HepG2 (cell line): ENCODE results near the gene CERS6. TPM values are rescaled to one million over a fixed set of nuclear protein-coding genes. Genes with fewer than 3 reads are reported as not detected.
A peak's percentile ranks its signal among the peaks of the same experiment; 100 is the strongest.

Experiments
- CBX2 ChIP-seq, 2 experiments: fragments of 200-600 bp in 1 of 2; sonication (generic); formaldehyde crosslinking in 1 of 2; IDR thresholded peaks; 2 replicates each; pipeline versions ENCODE4 v1.7.0 to v1.8.1; 2018 to 2022; ENCODE audit warnings: low read depth in 2 of 2, low read length in 1 of 2, mild to moderate bottlenecking in 1 of 2, missing genetic modification reagents in 1 of 2
- EHMT2 ChIP-seq: fragments of 200-600 bp; sonication (generic); IDR thresholded peaks from 2 replicates; pipeline ENCODE4 v1.7.0; 2017; ENCODE audit warnings: antibody characterized with exemption, low read depth, low read length, borderline replicate concordance
- FOXC1 ChIP-seq: sonication (generic); formaldehyde crosslinking; IDR thresholded peaks from 2 replicates; pipeline ENCODE4 v1.8.0; 2022; ENCODE audit warnings: mild to moderate bottlenecking, missing genetic modification reagents, borderline replicate concordance
- GATAD2A ChIP-seq: IDR thresholded peaks from 2 replicates; pipeline ENCODE4 v1.6.1; 2016
- HNRNPL ChIP-seq: fragments of 200-400 bp; formaldehyde crosslinking; IDR thresholded peaks from 2 replicates; pipeline ENCODE4 v1.6.1; 2017; ENCODE audit warnings: mild to moderate bottlenecking, low read depth, low read length
- MED13 ChIP-seq: sonication (generic); formaldehyde crosslinking; IDR thresholded peaks from 2 replicates; pipeline ENCODE4 v1.5.0; 2020; ENCODE audit warnings: missing genetic modification reagents
- MTF2 ChIP-seq: sonication (generic); formaldehyde crosslinking; IDR thresholded peaks from 2 replicates; pipeline ENCODE4 v1.5.0; 2020; ENCODE audit warnings: missing genetic modification reagents, borderline replicate concordance
- NR1H2 ChIP-seq: sonication (generic); formaldehyde crosslinking; IDR thresholded peaks from 2 replicates; pipeline ENCODE4 v1.8.1; 2022; ENCODE audit warnings: low read depth, missing genetic modification reagents, borderline replicate concordance
- RFXAP ChIP-seq: sonication (generic); formaldehyde crosslinking; IDR thresholded peaks from 2 replicates; pipeline ENCODE4 v1.4.0; 2020; ENCODE audit warnings: missing genetic modification reagents, borderline replicate concordance
- ZNF274 ChIP-seq: sonication (generic); formaldehyde crosslinking; IDR thresholded peaks from 2 replicates; pipeline ENCODE4 v1.5.1; 2020; ENCODE audit warnings: mild to moderate bottlenecking, missing genetic modification reagents
- ZNF451 ChIP-seq: sonication (generic); formaldehyde crosslinking; IDR thresholded peaks from 2 replicates; pipeline ENCODE4 v1.5.0; 2020; ENCODE audit warnings: mild to moderate bottlenecking, missing genetic modification reagents
- ZNF614 ChIP-seq: IDR thresholded peaks from 2 replicates; pipeline ENCODE4 v1.6.1; 2018; ENCODE audit warnings: missing biosample characterization, missing genetic modification reagents, inconsistent platforms, borderline replicate concordance
- ZNF616 ChIP-seq: sonication (generic); formaldehyde crosslinking; IDR thresholded peaks from 2 replicates; pipeline ENCODE4 v1.5.0; 2020; ENCODE audit warnings: low read depth, mild to moderate bottlenecking, missing genetic modification reagents
- ZNF660 ChIP-seq: sonication (generic); formaldehyde crosslinking; IDR thresholded peaks from 2 replicates; pipeline ENCODE4 v1.5.1; 2020; ENCODE audit warnings: mild to moderate bottlenecking, low read depth, missing genetic modification reagents, borderline replicate concordance
- polyA plus RNA-seq, 8 experiments: library from polyadenylated mRNA; depleted of rRNA in 3 of 8; stranded (reverse) in 7 of 8; unstranded in 1 of 8; fragments of >200 nt; fragmentation: Illumina TruSeq in 4 of 8; extraction: Trizol in 4 of 8; gene quantifications; 2 replicates each; pipeline versions ENCODE4 v1.2.1 to v1.2.3, GENCODE V29; 2011 to 2016; ENCODE audit warnings: low read depth in 4 of 8, missing spikeins in 1 of 8, mixed read lengths in 1 of 8; ENCODE audit not compliant: insufficient read depth in 1 of 8
- total RNA-seq, 5 experiments: library from RNA; depleted of rRNA; stranded (reverse); fragments of >200 nt; fragmentation: Illumina TruSeq; extraction: Trizol; gene quantifications; 2 replicates each; pipeline ENCODE4 v1.2.3, GENCODE V29; 2016; ENCODE audit warnings: low read depth in 1 of 5
- TF ChIP-seq, protein P1 (sequence below): sonication (generic); formaldehyde crosslinking; IDR thresholded peaks from 2 replicates; pipeline ENCODE4 v1.4.0; 2020; ENCODE audit warnings: missing genetic modification reagents
- TF ChIP-seq, protein P2 (sequence below): sonication (generic); formaldehyde crosslinking; IDR thresholded peaks from 2 replicates; pipeline ENCODE4 v1.4.0; 2020; ENCODE audit warnings: missing genetic modification reagents
- TF ChIP-seq, protein P3 (sequence below): IDR thresholded peaks from 2 replicates; pipeline ENCODE4 v1.6.1; 2016; ENCODE audit warnings: low read depth
- TF ChIP-seq, protein P4 (sequence below): sonication (generic); formaldehyde crosslinking; IDR thresholded peaks from 2 replicates; pipeline ENCODE4 v1.5.0; 2020; ENCODE audit warnings: mild to moderate bottlenecking, missing genetic modification reagents
- TF ChIP-seq, protein P5 (sequence below): sonication (generic); formaldehyde crosslinking; IDR thresholded peaks from 2 replicates; pipeline ENCODE4 v1.4.0; 2020; ENCODE audit warnings: missing genetic modification reagents

Gene CERS6
- total and polyA plus RNA-seq, 2 of the 13 experiments (the other 11 are each of a cell fraction or from before 2014, with no cell fraction given), result 10.1 to 20.3 TPM

DNA sequence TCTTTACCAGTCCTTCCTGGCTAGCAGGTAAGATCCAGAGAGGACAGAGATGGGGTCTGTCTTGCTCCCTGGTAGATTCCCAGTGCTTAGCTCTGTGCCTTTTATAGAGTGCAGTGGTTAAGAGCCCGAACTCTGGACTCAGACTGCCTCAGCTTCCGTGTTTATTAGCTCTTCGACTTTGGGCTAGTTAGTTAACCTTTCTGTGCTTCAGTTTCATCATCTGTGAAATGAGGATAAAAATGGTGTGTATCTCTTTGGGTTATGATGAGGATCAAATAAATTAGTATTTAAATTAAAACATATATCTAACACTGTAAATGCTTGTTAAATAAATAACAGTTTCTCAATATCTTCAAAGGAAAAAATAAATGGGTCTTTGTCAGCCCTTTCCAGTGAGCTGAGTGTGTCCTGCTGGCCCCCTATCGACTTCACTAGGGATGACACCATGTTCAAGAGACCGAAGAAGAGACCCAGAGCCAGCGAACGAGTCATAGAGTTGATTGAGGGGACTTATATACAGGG, 38.2 kb downstream of the CERS6 start (continued):
- TF ChIP-seq, protein P1, sequence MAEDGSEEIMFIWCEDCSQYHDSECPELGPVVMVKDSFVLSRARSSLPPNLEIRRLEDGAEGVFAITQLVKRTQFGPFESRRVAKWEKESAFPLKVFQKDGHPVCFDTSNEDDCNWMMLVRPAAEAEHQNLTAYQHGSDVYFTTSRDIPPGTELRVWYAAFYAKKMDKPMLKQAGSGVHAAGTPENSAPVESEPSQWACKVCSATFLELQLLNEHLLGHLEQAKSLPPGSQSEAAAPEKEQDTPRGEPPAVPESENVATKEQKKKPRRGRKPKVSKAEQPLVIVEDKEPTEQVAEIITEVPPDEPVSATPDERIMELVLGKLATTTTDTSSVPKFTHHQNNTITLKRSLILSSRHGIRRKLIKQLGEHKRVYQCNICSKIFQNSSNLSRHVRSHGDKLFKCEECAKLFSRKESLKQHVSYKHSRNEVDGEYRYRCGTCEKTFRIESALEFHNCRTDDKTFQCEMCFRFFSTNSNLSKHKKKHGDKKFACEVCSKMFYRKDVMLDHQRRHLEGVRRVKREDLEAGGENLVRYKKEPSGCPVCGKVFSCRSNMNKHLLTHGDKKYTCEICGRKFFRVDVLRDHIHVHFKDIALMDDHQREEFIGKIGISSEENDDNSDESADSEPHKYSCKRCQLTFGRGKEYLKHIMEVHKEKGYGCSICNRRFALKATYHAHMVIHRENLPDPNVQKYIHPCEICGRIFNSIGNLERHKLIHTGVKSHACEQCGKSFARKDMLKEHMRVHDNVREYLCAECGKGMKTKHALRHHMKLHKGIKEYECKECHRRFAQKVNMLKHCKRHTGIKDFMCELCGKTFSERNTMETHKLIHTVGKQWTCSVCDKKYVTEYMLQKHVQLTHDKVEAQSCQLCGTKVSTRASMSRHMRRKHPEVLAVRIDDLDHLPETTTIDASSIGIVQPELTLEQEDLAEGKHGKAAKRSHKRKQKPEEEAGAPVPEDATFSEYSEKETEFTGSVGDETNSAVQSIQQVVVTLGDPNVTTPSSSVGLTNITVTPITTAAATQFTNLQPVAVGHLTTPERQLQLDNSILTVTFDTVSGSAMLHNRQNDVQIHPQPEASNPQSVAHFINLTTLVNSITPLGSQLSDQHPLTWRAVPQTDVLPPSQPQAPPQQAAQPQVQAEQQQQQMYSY, result no peak
- no peak for TF ChIP-seq ZNF660 (CRISPR knock-in tag)
- no peak for TF ChIP-seq MED13 (CRISPR knock-in tag)
- TF ChIP-seq, protein P2, sequence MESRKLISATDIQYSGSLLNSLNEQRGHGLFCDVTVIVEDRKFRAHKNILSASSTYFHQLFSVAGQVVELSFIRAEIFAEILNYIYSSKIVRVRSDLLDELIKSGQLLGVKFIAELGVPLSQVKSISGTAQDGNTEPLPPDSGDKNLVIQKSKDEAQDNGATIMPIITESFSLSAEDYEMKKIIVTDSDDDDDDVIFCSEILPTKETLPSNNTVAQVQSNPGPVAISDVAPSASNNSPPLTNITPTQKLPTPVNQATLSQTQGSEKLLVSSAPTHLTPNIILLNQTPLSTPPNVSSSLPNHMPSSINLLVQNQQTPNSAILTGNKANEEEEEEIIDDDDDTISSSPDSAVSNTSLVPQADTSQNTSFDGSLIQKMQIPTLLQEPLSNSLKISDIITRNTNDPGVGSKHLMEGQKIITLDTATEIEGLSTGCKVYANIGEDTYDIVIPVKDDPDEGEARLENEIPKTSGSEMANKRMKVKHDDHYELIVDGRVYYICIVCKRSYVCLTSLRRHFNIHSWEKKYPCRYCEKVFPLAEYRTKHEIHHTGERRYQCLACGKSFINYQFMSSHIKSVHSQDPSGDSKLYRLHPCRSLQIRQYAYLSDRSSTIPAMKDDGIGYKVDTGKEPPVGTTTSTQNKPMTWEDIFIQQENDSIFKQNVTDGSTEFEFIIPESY (CRISPR knock-in tag), result no peak
- TF ChIP-seq ZNF274 (CRISPR knock-in tag), result no peak
- TF ChIP-seq EHMT2, result no peak; the same call in 1 of the 2 replicates
- TF ChIP-seq, protein P3, sequence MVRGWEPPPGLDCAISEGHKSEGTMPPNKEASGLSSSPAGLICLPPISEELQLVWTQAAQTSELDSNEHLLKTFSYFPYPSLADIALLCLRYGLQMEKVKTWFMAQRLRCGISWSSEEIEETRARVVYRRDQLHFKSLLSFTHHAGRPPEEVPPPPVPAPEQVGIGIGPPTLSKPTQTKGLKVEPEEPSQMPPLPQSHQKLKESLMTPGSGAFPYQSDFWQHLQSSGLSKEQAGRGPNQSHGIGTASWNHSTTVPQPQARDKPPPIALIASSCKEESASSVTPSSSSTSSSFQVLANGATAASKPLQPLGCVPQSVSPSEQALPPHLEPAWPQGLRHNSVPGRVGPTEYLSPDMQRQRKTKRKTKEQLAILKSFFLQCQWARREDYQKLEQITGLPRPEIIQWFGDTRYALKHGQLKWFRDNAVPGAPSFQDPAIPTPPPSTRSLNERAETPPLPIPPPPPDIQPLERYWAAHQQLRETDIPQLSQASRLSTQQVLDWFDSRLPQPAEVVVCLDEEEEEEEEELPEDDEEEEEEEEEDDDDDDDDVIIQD (CRISPR knock-in tag), result peak; percentile 49; the same call in 1 of the 2 replicates
- 0 out of 2 replicates have a peak, but pooled peaks have one; percentile 36 for TF ChIP-seq ZNF451 (CRISPR knock-in tag)
- TF ChIP-seq GATAD2A (CRISPR knock-in tag), result peak; percentile 72
- peak; percentile 77 for TF ChIP-seq ZNF614 (CRISPR knock-in tag)
- no peak for TF ChIP-seq MTF2 (CRISPR knock-in tag)
- TF ChIP-seq NR1H2 (CRISPR knock-in tag), result no peak
- TF ChIP-seq, protein P4, sequence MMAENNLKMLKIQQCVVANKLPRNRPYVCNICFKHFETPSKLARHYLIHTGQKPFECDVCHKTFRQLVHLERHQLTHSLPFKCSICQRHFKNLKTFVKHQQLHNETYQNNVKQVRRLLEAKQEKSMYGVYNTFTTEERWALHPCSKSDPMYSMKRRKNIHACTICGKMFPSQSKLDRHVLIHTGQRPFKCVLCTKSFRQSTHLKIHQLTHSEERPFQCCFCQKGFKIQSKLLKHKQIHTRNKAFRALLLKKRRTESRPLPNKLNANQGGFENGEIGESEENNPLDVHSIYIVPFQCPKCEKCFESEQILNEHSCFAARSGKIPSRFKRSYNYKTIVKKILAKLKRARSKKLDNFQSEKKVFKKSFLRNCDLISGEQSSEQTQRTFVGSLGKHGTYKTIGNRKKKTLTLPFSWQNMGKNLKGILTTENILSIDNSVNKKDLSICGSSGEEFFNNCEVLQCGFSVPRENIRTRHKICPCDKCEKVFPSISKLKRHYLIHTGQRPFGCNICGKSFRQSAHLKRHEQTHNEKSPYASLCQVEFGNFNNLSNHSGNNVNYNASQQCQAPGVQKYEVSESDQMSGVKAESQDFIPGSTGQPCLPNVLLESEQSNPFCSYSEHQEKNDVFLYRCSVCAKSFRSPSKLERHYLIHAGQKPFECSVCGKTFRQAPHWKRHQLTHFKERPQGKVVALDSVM (CRISPR knock-in tag), result no peak
- no peak; the same call in 1 of the 2 replicates for TF ChIP-seq FOXC1 (CRISPR knock-in tag)
- no peak for TF ChIP-seq CBX2 (IDR thresholded peaks at IDR 0.05; ENCODE audit: low read depth, low read length)
- TF ChIP-seq CBX2 (CRISPR knock-in tag; IDR thresholded peaks at IDR 0.05; ENCODE audit: low read depth), result no peak
- TF ChIP-seq, protein P5, sequence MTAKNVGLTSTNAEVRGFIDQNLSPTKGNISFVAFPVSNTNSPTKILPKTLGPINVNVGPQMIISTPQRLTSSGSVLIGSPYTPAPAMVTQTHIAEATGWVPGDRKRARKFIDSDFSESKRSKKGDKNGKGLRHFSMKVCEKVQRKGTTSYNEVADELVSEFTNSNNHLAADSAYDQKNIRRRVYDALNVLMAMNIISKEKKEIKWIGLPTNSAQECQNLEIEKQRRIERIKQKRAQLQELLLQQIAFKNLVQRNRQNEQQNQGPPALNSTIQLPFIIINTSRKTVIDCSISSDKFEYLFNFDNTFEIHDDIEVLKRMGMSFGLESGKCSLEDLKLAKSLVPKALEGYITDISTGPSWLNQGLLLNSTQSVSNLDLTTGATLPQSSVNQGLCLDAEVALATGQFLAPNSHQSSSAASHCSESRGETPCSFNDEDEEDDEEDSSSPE (CRISPR knock-in tag), result peak; percentile 12; the same call in 1 of the 2 replicates
- TF ChIP-seq RFXAP (CRISPR knock-in tag), result no peak
- TF ChIP-seq HNRNPL, result no peak
- no peak for TF ChIP-seq ZNF616 (CRISPR knock-in tag)
